Measurements from ENCODE around the gene SMOC2.

SMOC2 gene

GRCh38 chr6:168495133-168495532 is 54.1 kb downstream of the SMOC2 start:
- no peak overlapping the region for H3K4me3 ChIP-seq (ENCODE audit: low read depth, low read length)
- TF ChIP-seq CTCF (IDR thresholded peaks at IDR 0.05; ENCODE audit: insufficient read depth, low read depth, low read length, missing control alignments) = no peak
- no peak for DNase-seq (ENCODE audit: low read depth)

- no peak for TF ChIP-seq CTCF (IDR thresholded peaks at IDR 0.05; ENCODE audit: insufficient read depth, low read depth, low read length, missing control alignments)
- no peak overlapping the region for H3K4me3 ChIP-seq (ENCODE audit: low read depth, low read length)
- no peak for DNase-seq (ENCODE audit: low read depth)
These were observed 54.7 kb downstream of the SMOC2 start for GRCh38 chr6:168495636-168496035.

- H3K4me3 ChIP-seq (ENCODE audit: low read depth, low read length) = no peak overlapping the region
- no peak for DNase-seq (ENCODE audit: low read depth)
- TF ChIP-seq CTCF (IDR thresholded peaks at IDR 0.05; ENCODE audit: insufficient read depth, low read depth, low read length, missing control alignments) = no peak
These were observed 55.4 kb downstream of the SMOC2 start for GRCh38 chr6:168496139-168496996.

GRCh38 chr6:168496997-168497331 is 56.0 kb downstream of the SMOC2 start:
- no peak for DNase-seq (ENCODE audit: low read depth)
- H3K4me3 ChIP-seq (ENCODE audit: low read depth, low read length) = no peak overlapping the region
- TF ChIP-seq CTCF (IDR thresholded peaks at IDR 0.05; ENCODE audit: insufficient read depth, low read depth, low read length, missing control alignments) = no peak

- no peak overlapping the region for H3K4me3 ChIP-seq (ENCODE audit: low read depth, low read length)
- TF ChIP-seq CTCF (IDR thresholded peaks at IDR 0.05; ENCODE audit: insufficient read depth, low read depth, low read length, missing control alignments) = no peak
- no peak for DNase-seq (ENCODE audit: low read depth)
These were observed 56.4 kb downstream of the SMOC2 start for GRCh38 chr6:168497381-168497780.

- no peak for DNase-seq (ENCODE audit: low read depth)
- TF ChIP-seq CTCF (IDR thresholded peaks at IDR 0.05; ENCODE audit: insufficient read depth, low read depth, low read length, missing control alignments) = no peak
- no peak overlapping the region for H3K4me3 ChIP-seq (ENCODE audit: low read depth, low read length)
These were observed 57.3 kb downstream of the SMOC2 start for GRCh38 chr6:168498161-168498843.

Data from GM12865 (cell line).